Measurements from ENCODE around the gene CNPY1. TPM values are rescaled to one million over a fixed set of nuclear protein-coding genes. Genes with fewer than 3 reads are reported as not detected.

Gene CNPY1
- total and polyA plus RNA-seq, 2 of the 8 experiments (the other 6 are each of a cell fraction or from before 2014, with no cell fraction given), result not detected

- CTCF ChIA-PET (ENCODE audit: partially characterized antibody), result interaction anchor here (0.7 to 8.1 kb wide), 12 partner anchors 10 to 224 kb away, joined by 3 to 52 read pairs (median 3); no protein-coding TSS in a partner anchor
- Histone ChIP-seq H3K18ac (ENCODE audit: extremely low read depth, low read length) (no peak overlapping the region; the same call in 1 of the 2 replicates), H3K23me2 (ENCODE audit: low read depth, low read length) (no peaks in the 10 kb centered on the region), H3K23ac (ENCODE audit: insufficient read length) (no peak overlapping the region), H4K91ac (replicated peaks; ENCODE audit: insufficient read length, low read length) (no peak overlapping the region), H3K27me3 (replicated peaks in 1 of 4; ENCODE audit: control insufficient read depth in 3 of 4, extremely low read depth in 1 of 4, insufficient read depth in 3 of 4, low read length in 3 of 4) (peaks cover 0 to 9% (median 0%) of the 10 kb centered on the region in 4 experiments; a peak in 2 of 7 replicates), H2BK120ac (replicated peaks; ENCODE audit: low read depth, low read length) (no peak overlapping the region), H3K27ac (ENCODE audit: low read depth, low read length) (no peak overlapping the region), H3K4me1 (replicated peaks in 1 of 4; ENCODE audit: control insufficient read depth in 3 of 4, insufficient read depth in 4 of 4, low read length in 3 of 4) (0 out of 7 replicates have a peak, but pooled peaks cover 0 to 2% (median 0%) of the 10 kb centered on the region in 4 experiments), H3K56ac (replicated peaks; ENCODE audit: insufficient read length, low read depth, low read length) (no peak overlapping the region), H2BK12ac (ENCODE audit: low read depth, low read length) (no peak overlapping the region), H3K79me1 (ENCODE audit: low read depth, low read length) (no peaks in the 10 kb centered on the region), H4K5ac (ENCODE audit: insufficient read length, low read depth, low read length) (no peak overlapping the region), H2AK5ac (ENCODE audit: low read depth, low read length) (no peak overlapping the region), H3K9ac (replicated peaks in 1 of 4; ENCODE audit: extremely low read depth in 1 of 4, low read depth in 3 of 4, low read length in 3 of 4) (no peak overlapping the region), H3K36me3 (ENCODE audit: control insufficient read depth in 2 of 4, insufficient read depth in 4 of 4, low read length in 3 of 4) (no peaks in the 10 kb centered on the region), H4K20me1 (replicated peaks in 1 of 2; ENCODE audit: control insufficient read depth in 1 of 2, insufficient read depth in 2 of 2, low read length in 2 of 2) (no peaks in the 10 kb centered on the region), H2BK15ac (ENCODE audit: low read length) (no peak overlapping the region), H3K4me2 (ENCODE audit: insufficient read depth in 1 of 2, low read depth in 2 of 2, low read length in 2 of 2) (no peak overlapping the region), H3K4ac (replicated peaks; ENCODE audit: insufficient read length, low read depth, low read length) (no peak overlapping the region), H4K8ac (ENCODE audit: extremely low read depth, insufficient read depth, low read length) (no peak overlapping the region), H3K79me2 (ENCODE audit: control insufficient read depth in 1 of 2, insufficient read depth in 2 of 2, low read length in 2 of 2) (no peaks in the 10 kb centered on the region), H2BK5ac (ENCODE audit: low read depth, low read length) (no peak overlapping the region), H3K4me3 (ENCODE audit: extremely low read depth in 1 of 4, insufficient read depth in 2 of 4, low read depth in 3 of 4, low read length in 4 of 4) (no peak overlapping the region), H2BK20ac (ENCODE audit: low read length) (no peak overlapping the region), H3K14ac (ENCODE audit: insufficient read length) (no peak overlapping the region), H2AFZ (ENCODE audit: low read length) (no peak overlapping the region), H3K9me3 (ENCODE audit: insufficient read depth in 2 of 2, low read depth in 1 of 2, low read length in 1 of 2) (no peaks in the 10 kb centered on the region)
- no peak for TF ChIP-seq CTCF (IDR thresholded peaks at IDR 0.05; ENCODE audit: control extremely low read depth in 1 of 3, insufficient read depth in 1 of 3, low read depth in 1 of 3, low read length in 3 of 3)
- TF ChIP-seq POLR2AphosphoS5 (IDR thresholded peaks at IDR 0.05; ENCODE audit: low read depth, low read length), result no peak
- no peak for TF ChIP-seq TEAD4 (IDR thresholded peaks at IDR 0.05; ENCODE audit: low read depth, low read length)
- no peak for TF ChIP-seq GTF2F1 (IDR thresholded peaks at IDR 0.05; ENCODE audit: borderline replicate concordance, low read depth, low read length)
- no peak for TF ChIP-seq RAD21 (IDR thresholded peaks at IDR 0.05 in 1 of 2, conservative IDR thresholded peaks at IDR 0.05 in 1 of 2; ENCODE audit: low read depth in 2 of 2, low read length in 2 of 2)
- no peak for TF ChIP-seq CHD2 (IDR thresholded peaks at IDR 0.05; ENCODE audit: low read length)
- no peak for TF ChIP-seq BACH1 (IDR thresholded peaks at IDR 0.05; ENCODE audit: low read length)
- TF ChIP-seq MAFK (IDR thresholded peaks at IDR 0.05; ENCODE audit: low read depth, low read length), result no peak
- POLR2A ChIA-PET (ENCODE audit: partially characterized antibody), result no interaction called here
- FAIRE-seq, result no peak
- WGBS, 2 experiments (ENCODE audit: extremely low coverage in 1 of 2, insufficient coverage in 1 of 2, insufficient read length in 1 of 2, insufficient replicate concordance in 2 of 2, low coverage in 1 of 2, low lambda C conversion rate in 2 of 2, missing lambda C conversion rate in 1 of 2), result 88% methylated on average over 7 of the region's 7 CpGs; no CpG with 5 or more reads in 1 of the 2 experiments
- DNase-seq (ENCODE audit: low read depth in 1 of 2, low spot score in 2 of 2), result no peak
These were observed 1.9 kb downstream of the CNPY1 start for GRCh38 chr7:155544485-155544884.

Measured in H1 (cell line).